Measurements from ENCODE around the gene AMMECR1L.
"Not testable (repeated sequence)": the region's sequence is repeated elsewhere in the genome, so short reads cannot be mapped to it uniquely, and the experiment has no call there.

Gene AMMECR1L

DNA sequence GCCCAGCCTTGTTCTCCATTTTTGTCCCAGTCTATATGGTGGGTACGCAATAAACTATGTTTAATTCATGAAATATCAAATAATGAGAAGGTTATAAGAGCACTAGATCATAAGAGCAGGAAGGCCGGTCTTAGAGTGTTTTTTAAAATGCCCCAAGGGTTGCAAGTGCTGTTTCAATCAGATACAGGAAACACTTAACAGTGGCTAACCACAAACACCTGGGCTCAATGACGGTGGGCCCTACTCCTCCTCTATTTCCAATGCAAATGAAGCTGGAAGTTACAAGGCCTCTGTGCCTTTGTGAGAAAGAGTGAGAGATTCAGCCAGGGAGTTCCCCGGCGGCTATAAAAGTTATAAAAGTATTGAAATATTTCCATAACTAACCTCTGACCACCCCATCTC is 55.9 kb downstream of the AMMECR1L start:
- peak in 2 of 3 experiments; percentile 22 to 60 for DNase-seq

DNA sequence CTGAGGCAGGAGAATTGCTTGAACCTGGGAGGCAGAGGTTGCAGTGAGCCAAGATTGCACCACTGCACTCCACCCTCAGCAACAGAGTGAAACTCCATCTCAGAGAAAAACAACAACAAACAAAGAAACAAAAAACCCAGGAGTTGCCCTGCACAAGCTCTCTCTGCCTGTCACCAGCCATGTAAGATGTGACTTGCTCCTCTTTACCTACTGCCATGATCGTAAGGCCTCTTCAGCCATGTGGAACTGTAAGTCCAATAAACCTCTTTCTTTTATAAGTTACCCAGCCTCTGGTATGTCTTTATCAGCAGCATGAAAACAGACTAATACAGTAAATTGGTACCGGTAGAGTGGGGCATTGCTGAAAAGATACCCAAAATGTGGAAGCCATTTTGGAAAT is 59.0 kb downstream of the AMMECR1L start:
- DNase-seq = not testable (repeated sequence)

- DNase-seq = peak in 1 of 3 experiments; percentile 69
Measured at GRCh38 chr2:127826047-127826446, 59.7 kb downstream of the AMMECR1L start.

- no peak for DNase-seq
Measured at GRCh38 chr2:127820080-127820668, 65.6 kb downstream of the AMMECR1L start.

GRCh38 chr2:127818794-127819425 is 66.8 kb downstream of the AMMECR1L start:
- DNase-seq = no peak

DNA sequence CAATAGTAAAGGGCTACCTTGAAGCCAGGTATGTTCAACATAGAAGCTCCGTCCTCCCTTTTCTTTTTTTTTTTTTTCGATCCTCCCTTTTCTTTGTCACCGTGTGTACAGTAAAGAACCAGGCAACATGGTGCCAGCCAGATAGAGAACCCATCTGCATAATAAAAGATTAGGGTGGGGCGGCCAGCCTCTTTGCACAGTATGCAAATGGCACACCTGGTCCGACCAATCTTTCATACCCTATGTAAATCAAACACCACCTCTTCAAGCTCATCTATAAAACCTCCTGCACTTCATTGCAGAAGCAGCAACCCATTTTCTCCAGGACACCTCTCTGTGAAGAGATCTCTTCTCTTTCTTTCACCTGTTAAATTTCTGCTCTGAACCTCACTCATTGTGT is 67.5 kb downstream of the AMMECR1L start:
- DNase-seq = no peak

DNA sequence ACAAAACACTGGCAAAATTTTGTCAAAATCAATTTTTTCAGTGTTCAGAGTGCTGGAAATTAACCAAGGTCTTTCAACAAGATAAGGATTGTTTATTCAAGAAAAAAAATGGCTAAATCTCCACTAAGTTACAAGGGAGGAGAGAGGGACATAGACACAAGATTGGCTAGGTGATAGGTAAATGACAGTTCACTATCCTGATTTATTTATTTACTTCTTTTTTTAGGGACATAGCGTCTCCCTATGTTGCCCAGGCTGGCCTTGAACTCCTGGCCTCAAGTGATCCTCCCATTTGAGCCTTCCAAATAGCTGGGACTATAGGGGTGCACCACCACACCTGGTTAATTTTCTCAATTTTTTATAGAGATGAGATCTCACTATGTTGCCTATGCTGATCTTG is 71.1 kb downstream of the AMMECR1L start:
- no peak for DNase-seq

- not testable (repeated sequence) for DNase-seq
Measured at GRCh38 chr2:127812441-127812840, 73.3 kb downstream of the AMMECR1L start.

Data from NCI-H1417 (cell line).